Tibial artery (tissue), 4 donors: Measurements from ENCODE around the gene VPS37C.

Source experiments
- DNase-seq, 2 donors: peaks; one replicate each; pipeline ENCODE4 v3.0.0-alpha.2; 2019
- H3K27ac ChIP-seq, 2 donors: fragments of 200-600 bp; sonication (generic) in 1 of 2; 1 replicate in 1 of 2; 2 replicates in 1 of 2; pipeline ENCODE4 v1.5.1; 2018 to 2019; ENCODE audit warnings: mild to moderate bottlenecking in 1 of 2
- H3K27me3 ChIP-seq, 2 donors: fragments of 200-600 bp; sonication (generic) in 1 of 2; one replicate each; pipeline versions ENCODE4 v1.5.1 to v1.6.0; 2016 to 2019
- H3K36me3 ChIP-seq, 3 donors: fragments of 200-600 bp; sonication (generic) in 2 of 3; one replicate each; pipeline ENCODE4 v1.5.1; 2016 to 2019; ENCODE audit warnings: mild to moderate bottlenecking in 2 of 3
- H3K4me1 ChIP-seq, 4 donors: fragments of 200-600 bp; sonication (generic) in 2 of 4; 1 replicate in 3 of 4; 2 replicates in 1 of 4; pipeline ENCODE4 v1.5.1; 2016 to 2019
- H3K4me3 ChIP-seq, 2 donors: fragments of 200-600 bp; sonication (generic) in 1 of 2; 1 replicate in 1 of 2; 2 replicates in 1 of 2; pipeline ENCODE4 v1.5.1; 2018 to 2019; ENCODE audit warnings: mild to moderate bottlenecking in 2 of 2
- H3K9me3 ChIP-seq, 3 donors: fragments of 200-600 bp; sonication (generic) in 1 of 3; one replicate each; pipeline ENCODE4 v1.5.1; 2016 to 2019
- CTCF ChIP-seq, 2 experiments: fragments of 200-600 bp in 1 of 2; fragments of 450-650 bp in 1 of 2; IDR thresholded peaks; one replicate each; pipeline ENCODE4 v1.5.1; 2017 to 2019; ENCODE audit warnings: antibody characterized with exemption in 2 of 2, mild to moderate bottlenecking in 1 of 2, moderate library complexity in 1 of 2
- intact Hi-C: fragments of 100-400 bp; cut with DNase I; formaldehyde crosslinking; loops from one replicate; pipeline ENCODE4 v1.15.0; 2023; ENCODE audit warnings: low total_unique reads

Gene VPS37C

DNA sequence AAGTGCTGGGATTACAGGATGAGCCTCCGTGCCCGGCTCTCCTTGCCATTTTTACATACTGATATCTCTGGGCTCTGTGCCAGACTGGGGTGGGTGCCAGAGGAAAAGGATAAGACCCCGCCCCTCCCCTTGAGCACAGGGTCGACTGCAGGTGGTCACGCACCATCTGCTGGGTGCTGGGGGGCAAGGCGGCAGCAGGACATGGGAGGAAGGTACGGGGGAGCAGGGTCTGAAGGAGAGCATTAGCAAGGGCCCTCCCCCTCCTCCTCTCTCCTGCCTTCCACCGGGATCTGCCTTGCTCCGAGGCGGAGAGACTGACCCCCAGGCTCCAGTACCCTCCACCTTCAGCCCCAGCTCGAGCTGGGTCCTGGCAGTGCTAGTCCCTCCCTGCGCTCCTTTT, 32.4 kb upstream of the VPS37C start:
- DNase-seq: peak in 1 of 2 donors; percentile 23
- no peaks in the 10 kb centered on the region for H3K36me3 ChIP-seq
- no peak overlapping the region for H3K4me3 ChIP-seq
- intact Hi-C loops: no loop called here
- no peak for TF ChIP-seq CTCF (IDR thresholded peaks at IDR 0.05)
- H3K27me3 ChIP-seq: peaks cover 0 to 38% of the 10 kb centered on the region in 2 donors
- no peak overlapping the region for H3K27ac ChIP-seq
- peaks cover 0 to 4% (median 0%) of the 10 kb centered on the region in 3 donors for H3K9me3 ChIP-seq
- no peaks in the 10 kb centered on the region for H3K4me1 ChIP-seq

- Histone ChIP-seq H3K36me3 (no peaks in the 10 kb centered on the region), H3K27me3 (peaks cover 0 to 25% of the 10 kb centered on the region in 2 donors), H3K27ac (no peak overlapping the region), H3K4me1 (no peaks in the 10 kb centered on the region), H3K4me3 (no peak overlapping the region), H3K9me3 (no peaks in the 10 kb centered on the region)
- no peak for TF ChIP-seq CTCF (IDR thresholded peaks at IDR 0.05)
- intact Hi-C loops: loop anchor here (5.0 kb wide), 2 partner anchors 63 to 358 kb away; no protein-coding TSS in a partner anchor
- DNase-seq: no peak
These were observed 28.7 kb upstream of the VPS37C start for GRCh38 chr11:61189933-61190332.

DNA sequence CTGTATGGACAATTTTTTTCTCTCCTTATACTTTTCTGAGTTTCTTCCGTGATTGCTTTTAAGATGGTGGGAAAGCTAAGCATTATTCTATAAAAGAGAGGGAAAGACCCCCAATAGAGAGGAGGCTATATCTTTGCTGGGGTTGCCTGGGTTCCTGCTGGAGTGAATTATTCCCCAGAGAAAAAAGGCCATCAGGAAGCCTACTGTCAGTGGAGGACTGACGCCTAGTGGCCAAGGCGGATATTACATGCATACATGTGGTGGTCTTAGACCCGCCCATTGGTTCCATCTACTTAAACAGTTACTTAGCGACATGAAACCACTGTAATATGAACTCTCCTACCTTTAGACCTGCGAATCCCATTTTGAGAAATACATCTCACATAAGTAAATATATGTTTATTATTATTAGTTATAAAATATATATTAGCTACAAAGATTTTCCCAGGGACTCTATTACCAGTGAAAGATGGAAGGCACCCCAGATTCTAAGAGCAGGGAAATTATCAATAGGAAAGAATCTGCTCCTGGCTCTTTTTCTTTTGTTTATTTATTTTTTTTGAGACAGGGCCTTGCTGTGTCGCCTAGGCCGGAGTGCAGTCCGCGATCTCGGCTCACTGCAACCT, 26.4 kb upstream of the VPS37C start:
- intact Hi-C loops: loop anchor here (5.0 kb wide), 2 partner anchors 60 to 355 kb away; no protein-coding TSS in a partner anchor
- DNase-seq: peak; percentile 76 to 79
- peaks cover 0 to 21% of the 10 kb centered on the region in 2 donors for H3K27me3 ChIP-seq

GRCh38 chr11:61186504-61186903, 25.3 kb upstream of the VPS37C start:
- H3K4me3 ChIP-seq: no peak overlapping the region
- intact Hi-C loops: loop anchor here (5.0 kb wide), 2 partner anchors 59 to 354 kb away; no protein-coding TSS in a partner anchor
- H3K36me3 ChIP-seq: no peaks in the 10 kb centered on the region
- no peaks in the 10 kb centered on the region for H3K4me1 ChIP-seq
- TF ChIP-seq CTCF (IDR thresholded peaks at IDR 0.05): no peak
- peaks cover 0 to 15% of the 10 kb centered on the region in 2 donors for H3K27me3 ChIP-seq
- H3K27ac ChIP-seq: no peak overlapping the region
- no peaks in the 10 kb centered on the region for H3K9me3 ChIP-seq
- DNase-seq: no peak

More for the DNA sequence above, 26.4 kb upstream of the VPS37C start:
- Histone ChIP-seq H3K36me3 (no peaks in the 10 kb centered on the region), H3K4me3 (no peak overlapping the region), H3K4me1 (no peaks in the 10 kb centered on the region), H3K9me3 (no peaks in the 10 kb centered on the region), H3K27ac (no peak overlapping the region)
- TF ChIP-seq CTCF (IDR thresholded peaks at IDR 0.05): peak; percentile 85 to 87

GRCh38 chr11:61183645-61184044, 22.4 kb upstream of the VPS37C start:
- no peaks in the 10 kb centered on the region for H3K36me3 ChIP-seq
- intact Hi-C loops: no loop called here

More at GRCh38 chr11:61183645-61184044, 22.4 kb upstream of the VPS37C start:
- Histone ChIP-seq H3K27ac (no peak overlapping the region), H3K9me3 (no peaks in the 10 kb centered on the region), H3K4me1 (no peaks in the 10 kb centered on the region), H3K4me3 (no peak overlapping the region), H3K27me3 (no peaks in the 10 kb centered on the region)
- DNase-seq: no peak
- TF ChIP-seq CTCF (IDR thresholded peaks at IDR 0.05): no peak
